Measurements from ENCODE around the gene CFAP46.
"Not testable (repeated sequence)": the region's sequence is repeated elsewhere in the genome, so short reads cannot be mapped to it uniquely, and the experiment has no call there.

Gene CFAP46

GRCh38 chr10:132926777-132927650, 15.4 kb downstream of the CFAP46 start:
- no peak for DNase-seq

GRCh38 chr10:132926070-132926469, 16.3 kb downstream of the CFAP46 start:
- no peak for DNase-seq

- no peak for DNase-seq
Observed at GRCh38 chr10:132925614-132926013, 16.8 kb downstream of the CFAP46 start.

GRCh38 chr10:132925071-132925561, 17.3 kb downstream of the CFAP46 start:
- no peak for DNase-seq

- no peak for DNase-seq
Observed at GRCh38 chr10:132924046-132924952, 18.1 kb downstream of the CFAP46 start.

- DNase-seq: not testable (repeated sequence)
Observed at GRCh38 chr10:132923384-132923783, 19.0 kb downstream of the CFAP46 start.

GRCh38 chr10:132922872-132923271, 19.5 kb downstream of the CFAP46 start:
- no peak for DNase-seq

- DNase-seq: no peak
Observed at GRCh38 chr10:132921818-132922807, 20.3 kb downstream of the CFAP46 start.

GRCh38 chr10:132921086-132921485, 21.3 kb downstream of the CFAP46 start:
- DNase-seq: no peak

GRCh38 chr10:132920101-132920925, 22.1 kb downstream of the CFAP46 start:
- no peak for DNase-seq

GRCh38 chr10:132919374-132920100, 22.8 kb downstream of the CFAP46 start:
- no peak for DNase-seq

- DNase-seq: no peak
Observed at GRCh38 chr10:132918617-132919373, 23.6 kb downstream of the CFAP46 start.

GRCh38 chr10:132918264-132918616, 24.1 kb downstream of the CFAP46 start:
- no peak for DNase-seq

GRCh38 chr10:132916956-132917666, 25.3 kb downstream of the CFAP46 start:
- DNase-seq: no peak

GRCh38 chr10:132916421-132916841, 25.9 kb downstream of the CFAP46 start:
- DNase-seq: no peak

- no peak for DNase-seq
Observed at GRCh38 chr10:132915411-132915810, 27.0 kb downstream of the CFAP46 start.

GRCh38 chr10:132914732-132915131, 27.6 kb downstream of the CFAP46 start:
- no peak for DNase-seq

GRCh38 chr10:132913559-132914115, 28.7 kb downstream of the CFAP46 start:
- no peak for DNase-seq
